CD1c-positive myeloid dendritic cell (primary cell): ENCODE results near the gene KAZN.
A peak's percentile ranks its signal among the peaks of the same experiment; 100 is the strongest.

Experiments
- DNase-seq: peaks from one replicate; pipeline ENCODE4 v3.0.0-alpha.2; 2016; ENCODE audit errors: extremely low spot score

The KAZN gene

DNA sequence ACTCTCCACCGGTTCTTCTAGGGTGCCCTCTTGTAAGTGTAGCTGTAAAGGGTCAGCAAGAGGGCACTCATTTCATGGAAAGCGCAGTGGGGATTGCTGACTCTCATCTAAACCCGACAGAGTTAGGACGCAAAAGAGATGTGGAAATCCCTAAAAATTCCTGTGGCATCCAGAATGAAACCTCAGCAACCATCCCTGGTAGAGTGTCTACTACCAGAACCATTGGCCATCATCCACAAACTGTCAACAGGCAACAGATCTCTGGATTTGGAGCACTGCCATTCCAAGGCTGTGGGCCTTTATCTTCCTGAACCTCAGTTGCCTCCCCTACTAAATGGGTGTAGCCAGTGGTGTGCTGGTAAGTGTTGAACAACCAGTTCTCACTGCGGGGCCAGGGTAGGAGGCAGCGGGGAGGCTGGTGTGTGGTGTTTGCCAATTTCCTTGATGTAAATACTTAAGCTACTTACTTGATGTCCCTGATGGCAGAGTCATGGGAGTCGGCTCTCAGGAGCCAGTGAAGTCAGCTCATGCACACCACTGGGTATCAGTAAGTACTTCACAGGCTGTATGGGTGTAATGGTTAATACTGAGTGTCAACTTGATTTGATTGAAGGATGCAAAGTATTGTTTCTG is 195.8 kb downstream of the KAZN start:
- DNase-seq, result no peak

GRCh38 chr1:14794906-14795305 is 196.4 kb downstream of the KAZN start:
- no peak for DNase-seq

DNA sequence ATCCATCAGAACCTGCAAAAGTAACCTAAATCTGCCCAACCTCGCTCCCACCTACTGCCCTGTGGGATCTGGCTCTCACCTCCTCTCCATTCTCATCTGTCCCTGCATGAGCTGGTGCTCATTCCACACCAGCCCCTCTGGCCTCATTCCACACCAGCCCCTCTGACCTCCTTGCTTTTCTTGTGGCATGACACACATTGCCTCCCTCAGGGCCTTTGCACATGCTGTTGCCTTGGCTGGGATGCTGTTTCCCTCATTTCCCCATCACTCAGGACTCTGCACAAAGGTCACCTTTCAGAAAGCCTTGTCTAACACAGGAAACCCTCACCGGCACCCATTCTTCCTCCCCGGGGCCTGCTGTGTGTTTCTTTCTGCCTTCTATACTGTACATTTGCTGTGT is 197.1 kb downstream of the KAZN start:
- DNase-seq, result no peak

GRCh38 chr1:14800014-14800413 is 201.5 kb downstream of the KAZN start:
- no peak for DNase-seq

DNA sequence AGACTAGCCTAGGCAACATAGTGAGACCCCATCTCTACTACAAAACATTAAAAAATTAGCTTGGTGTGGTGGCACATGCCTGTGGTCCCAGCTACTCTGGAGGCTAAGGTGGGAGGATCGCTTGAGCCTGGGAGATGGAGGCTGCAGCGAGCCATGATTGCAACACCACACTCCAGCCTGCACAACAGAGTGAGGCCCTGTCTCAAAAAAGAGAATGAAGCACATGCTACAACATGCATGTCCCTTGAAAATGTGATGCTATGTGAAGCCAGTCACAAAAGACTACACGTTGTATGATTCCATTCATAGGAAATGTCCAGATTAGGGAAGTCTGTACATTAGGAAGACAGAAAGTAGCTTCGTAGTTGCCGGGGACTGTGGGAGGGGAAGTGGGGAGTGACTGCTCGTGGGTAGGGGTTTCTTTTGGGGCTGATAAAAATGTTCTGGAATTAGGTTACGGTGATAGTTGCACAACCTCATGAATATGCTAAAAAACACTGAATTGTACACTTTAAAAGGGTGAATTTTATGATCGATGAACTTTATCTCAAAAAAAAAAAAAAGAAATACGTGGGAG is 202.1 kb downstream of the KAZN start:
- DNase-seq, result peak; percentile 20

DNA sequence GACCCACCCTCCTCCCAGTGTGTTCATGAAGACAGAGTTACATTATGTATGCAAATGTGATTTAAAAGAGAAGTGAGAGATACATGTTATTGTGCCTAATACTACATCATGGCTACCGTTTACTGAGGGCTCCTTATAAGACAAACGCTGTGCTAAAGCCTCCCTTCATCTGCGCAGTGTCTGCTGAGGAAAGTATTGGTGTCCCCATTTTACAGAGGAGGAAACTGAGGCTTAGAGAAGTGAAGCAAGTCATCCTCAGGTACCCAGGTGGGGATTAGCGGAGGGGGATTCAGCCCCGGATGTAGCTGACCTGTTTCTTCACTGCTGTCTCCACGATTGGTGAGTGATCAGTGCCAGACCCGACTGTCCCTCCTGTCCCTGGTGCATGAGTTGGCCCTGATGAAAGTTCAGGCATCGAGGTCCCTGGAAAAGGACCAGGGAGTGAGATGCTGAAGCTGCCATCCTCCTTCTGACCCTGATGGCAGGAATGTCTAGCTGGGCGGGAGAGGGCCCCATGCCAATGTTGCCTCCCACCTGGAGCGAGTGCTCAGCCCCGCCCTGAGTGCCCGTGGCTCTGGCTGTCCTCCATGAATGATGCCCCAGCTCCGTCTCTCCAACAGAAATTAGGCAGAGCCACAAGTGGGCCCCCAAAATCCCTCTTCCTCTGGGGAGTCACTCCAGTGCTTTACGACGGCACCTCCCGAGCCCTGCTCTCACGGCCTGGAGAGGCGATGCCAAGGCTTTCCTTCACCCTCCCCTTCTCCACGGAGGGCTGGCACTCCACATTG is 204.7 kb downstream of the KAZN start:
- DNase-seq, result no peak

DNA sequence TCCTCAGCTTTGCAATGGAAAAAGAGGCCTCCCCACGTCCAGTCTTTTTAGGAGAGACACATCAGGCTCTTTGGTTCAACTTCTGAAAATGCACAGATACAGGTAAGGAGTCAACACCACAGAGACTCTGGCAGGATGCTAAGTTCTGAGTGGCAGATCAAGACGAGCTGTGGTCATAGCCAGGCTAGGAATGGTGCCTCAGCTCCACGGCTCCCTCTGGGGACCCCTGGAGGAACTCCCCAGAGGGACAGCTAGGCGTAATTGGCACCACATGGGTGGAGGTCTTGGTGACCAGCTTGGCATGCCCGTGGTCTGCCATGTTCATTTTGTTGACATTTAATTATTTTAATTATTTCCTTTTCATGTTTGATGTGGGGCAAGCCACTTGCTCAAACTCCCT is 206.1 kb downstream of the KAZN start:
- no peak for DNase-seq

GRCh38 chr1:14806772-14807171 is 208.3 kb downstream of the KAZN start:
- DNase-seq, result no peak

- no peak for DNase-seq
Observed at GRCh38 chr1:14808768-14809167, 210.3 kb downstream of the KAZN start.

DNA sequence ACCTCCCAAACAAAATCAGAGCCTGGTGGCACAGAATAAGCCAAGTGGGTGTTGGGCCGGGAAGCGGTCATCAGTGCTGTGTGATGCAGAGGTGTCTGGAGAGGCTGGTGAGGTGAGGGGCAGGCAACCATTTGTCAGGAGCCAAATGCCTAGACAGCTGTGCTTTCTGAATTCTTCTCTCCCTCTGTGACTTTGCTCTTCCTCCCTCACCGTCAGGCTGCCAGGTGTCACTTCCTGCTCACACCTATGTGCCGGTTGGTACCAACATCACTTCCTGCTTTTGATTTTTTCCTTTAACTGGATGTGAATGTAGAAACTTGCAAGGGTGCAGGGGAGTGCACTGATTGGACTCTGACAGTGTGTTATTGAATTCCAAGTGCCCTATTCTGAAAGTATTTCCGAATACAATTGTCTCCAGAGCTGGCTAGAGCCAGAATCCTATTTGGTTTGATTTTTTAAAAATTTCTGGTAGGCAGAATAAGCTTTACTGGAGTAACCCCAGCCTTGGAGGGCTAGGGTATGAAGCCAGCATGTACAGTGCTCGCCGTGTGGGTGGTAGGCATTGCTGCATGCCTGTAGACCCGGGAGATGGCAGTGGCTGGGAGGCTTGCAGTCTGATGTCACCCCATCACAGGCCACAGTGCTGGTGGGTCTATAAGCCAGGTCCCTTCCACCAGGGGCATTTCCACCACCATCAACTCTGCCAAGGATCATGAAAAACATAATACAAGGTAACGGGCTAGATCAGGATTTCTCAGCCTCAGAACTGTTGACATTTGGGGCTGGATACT is 210.9 kb downstream of the KAZN start:
- DNase-seq, result no peak

GRCh38 chr1:14810595-14811361 is 212.3 kb downstream of the KAZN start:
- DNase-seq, result no peak

DNA sequence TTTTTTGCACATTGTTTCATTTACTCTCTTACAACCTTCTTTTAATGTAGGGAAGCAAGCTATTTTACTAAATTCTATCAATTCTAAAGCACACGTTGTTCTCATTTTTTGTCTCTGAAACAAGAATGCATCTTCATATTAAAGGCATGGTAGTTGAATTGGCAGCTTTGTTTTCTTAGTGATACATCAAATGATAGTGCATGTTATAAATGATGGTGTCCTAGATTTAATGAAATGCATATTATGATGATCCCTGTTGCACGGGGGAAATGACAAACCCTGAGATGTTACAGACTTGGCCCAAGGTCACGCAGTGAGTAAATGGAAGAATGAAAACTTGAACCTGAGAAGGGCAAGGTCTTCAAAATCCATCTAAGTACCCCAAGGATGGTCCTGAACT is 213.1 kb downstream of the KAZN start:
- no peak for DNase-seq

GRCh38 chr1:14812189-14812588 is 213.7 kb downstream of the KAZN start:
- no peak for DNase-seq

- no peak for DNase-seq
Observed at GRCh38 chr1:14815175-14815877, 216.8 kb downstream of the KAZN start.

GRCh38 chr1:14817223-14818170 is 219.0 kb downstream of the KAZN start:
- DNase-seq, result no peak

- no peak for DNase-seq
Observed at GRCh38 chr1:14820295-14821085, 222.0 kb downstream of the KAZN start.

- no peak for DNase-seq
Observed at GRCh38 chr1:14822493-14822892, 224.0 kb downstream of the KAZN start.

DNA sequence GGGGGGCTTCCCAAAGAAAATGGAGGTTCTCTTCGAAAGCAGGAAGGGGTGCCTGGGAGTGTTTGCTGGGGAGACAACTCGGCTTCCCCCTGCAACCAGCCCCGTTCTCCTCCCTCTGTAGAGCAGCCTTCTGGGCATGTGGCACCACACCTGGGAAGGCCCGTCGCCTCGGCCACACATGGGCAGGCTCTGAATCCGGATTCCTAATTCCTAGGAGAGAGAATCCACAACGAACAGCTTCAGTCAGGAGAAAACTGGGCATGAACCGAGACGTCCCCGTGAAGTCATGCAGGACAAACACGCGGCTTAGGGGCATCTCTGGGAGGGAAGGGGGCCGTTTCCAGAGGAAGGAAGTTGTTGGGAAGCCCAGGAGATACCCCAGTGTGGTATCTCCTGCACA is 224.5 kb downstream of the KAZN start:
- no peak for DNase-seq

- peak; percentile 10 for DNase-seq
Observed at GRCh38 chr1:14824314-14824915, 225.9 kb downstream of the KAZN start.
